Measurements from ENCODE around the gene FUT7. TPM values are rescaled to one million over a fixed set of nuclear protein-coding genes. Genes with fewer than 3 reads are reported as not detected.
A peak's percentile ranks its signal among the peaks of the same experiment; 100 is the strongest.

The FUT7 gene
- total RNA-seq, 3 donors from 2014 or later (not counting 1 experiment from before 2014, with no cell fraction given): 0.99 to 5.1 (median 3.9) TPM

GRCh38 chr9:136994888-136995230, 37.0 kb downstream of the FUT7 start:
- H3K27ac Mint-ChIP-seq: peak overlapping the region; percentile 97 to 99
- H3K9me3 ChIP-seq (ENCODE audit: control insufficient read depth, insufficient read depth, low read length): no peaks in the 10 kb centered on the region
- ATAC-seq: no peak
- peaks cover 16% of the 10 kb centered on the region for H3K36me3 ChIP-seq (ENCODE audit: control insufficient read depth, insufficient read depth, low read length)
- intact Hi-C loops (cut with micrococcal nuclease): loop anchor here (5.0 kb wide), 1 partner anchor 148 kb away; the partner anchor contains the start of gene PHPT1
- no peaks in the 10 kb centered on the region for H3K27me3 ChIP-seq (ENCODE audit: control insufficient read depth, insufficient read depth, low read length)
- H3K4me3 Mint-ChIP-seq: peak overlapping the region; percentile 73
- H3K4me3 ChIP-seq (ENCODE audit: low read length): peak overlapping the region; percentile 55
- 62% methylated on average over 40 of the region's 40 CpGs for WGBS (ENCODE audit: insufficient coverage)
- no peaks in the 10 kb centered on the region for H3K27me3 Mint-ChIP-seq (ENCODE audit: low read depth in 2 of 2)
- no peaks in the 10 kb centered on the region for H3K36me3 Mint-ChIP-seq
- no peaks in the 10 kb centered on the region for H3K9me3 Mint-ChIP-seq
- H3K4me1 ChIP-seq (ENCODE audit: control insufficient read depth, insufficient read depth, low read length): peaks cover 79% of the 10 kb centered on the region
- peak in 1 of 2 donors; percentile 26 for DNase-seq
- H3K27ac ChIP-seq (ENCODE audit: low read length): peak overlapping the region; percentile 96
- TF ChIP-seq CTCF (IDR thresholded peaks at IDR 0.05): no peak
- peaks cover 33 to 71% of the 10 kb centered on the region in 2 donors for H3K4me1 Mint-ChIP-seq

DNA sequence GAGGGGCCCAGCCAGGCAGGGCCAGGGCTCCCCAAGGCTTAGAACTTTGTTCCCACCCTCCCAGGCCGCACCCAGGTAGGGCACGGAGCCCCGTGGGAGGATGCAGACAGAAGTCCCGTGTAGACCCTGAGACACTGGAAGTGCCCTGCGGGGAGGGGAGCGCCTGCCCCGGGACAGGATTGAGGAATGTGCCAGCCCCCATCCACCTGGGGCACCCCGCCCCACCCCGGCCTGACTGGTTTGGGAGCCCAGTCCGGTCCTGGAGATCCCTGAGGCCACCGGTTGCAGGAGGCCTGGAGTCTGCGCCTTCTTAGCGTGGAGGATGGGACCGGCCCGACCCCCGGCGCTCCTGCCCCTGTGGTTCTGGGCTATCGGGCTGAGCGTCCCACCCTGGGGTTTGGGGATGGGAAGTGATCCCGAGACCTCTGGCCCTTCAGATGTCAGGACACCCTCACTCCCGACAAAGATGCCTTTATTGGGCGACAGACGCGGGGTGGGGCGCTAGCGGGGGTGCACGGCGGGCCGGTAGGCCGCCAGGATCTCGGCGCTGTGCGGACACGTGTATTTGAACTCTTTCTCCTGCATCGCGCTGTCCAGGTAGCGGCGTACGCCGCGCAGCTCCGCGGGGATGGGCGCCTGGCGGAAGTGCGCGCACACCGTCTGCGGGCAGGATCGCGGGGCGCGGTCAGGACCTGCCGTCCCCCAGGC, 37.6 kb downstream of the FUT7 start:
- WGBS (ENCODE audit: insufficient coverage): 81% methylated on average over 54 of the region's 54 CpGs

DNA sequence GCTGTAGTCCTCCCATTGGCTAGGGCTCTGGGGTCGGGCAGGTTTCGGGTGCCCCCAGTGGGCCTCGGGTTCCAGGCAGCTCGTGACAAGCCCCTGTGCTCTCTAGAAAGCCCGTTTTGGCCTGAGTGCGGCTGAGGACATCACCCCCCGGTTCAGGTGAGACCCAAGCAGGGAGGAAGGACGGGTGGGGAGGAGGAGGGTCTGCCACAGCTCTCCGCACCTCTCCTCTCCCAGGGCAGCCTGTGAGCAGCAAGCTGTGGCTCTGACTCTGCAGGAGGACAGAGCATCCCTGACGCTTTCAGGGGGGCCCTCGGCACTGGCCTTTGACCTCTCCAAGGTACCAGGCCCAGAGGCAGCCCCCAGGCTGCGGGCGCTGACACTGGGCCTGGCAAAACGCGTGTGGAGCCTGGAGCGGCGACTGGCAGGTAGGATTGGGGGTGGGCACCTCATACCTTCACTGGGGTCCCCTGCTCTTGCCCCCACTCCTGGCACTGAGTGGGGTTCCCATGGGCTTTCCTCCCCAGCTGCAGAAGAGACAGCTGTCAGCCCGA, 39.0 kb downstream of the FUT7 start:
- peak overlapping the region; percentile 81 for H3K4me3 ChIP-seq (ENCODE audit: low read length)
- DNase-seq (no peak), ATAC-seq (no peak)
- Mint-ChIP-seq H3K27ac (peak overlapping the region; percentile 92 to 96), H3K9me3 (no peaks in the 10 kb centered on the region), H3K4me3 (peak overlapping the region; percentile 88), H3K27me3 (ENCODE audit: low read depth in 2 of 2) (peaks cover 0 to 2% of the 10 kb centered on the region in 2 donors), H3K4me1 (peaks cover 21 to 58% of the 10 kb centered on the region in 2 donors), H3K36me3 (no peaks in the 10 kb centered on the region)
- intact Hi-C loops (cut with micrococcal nuclease): loop anchor here (1.0 to 2.0 kb wide), 3 partner anchors 15 to 111 kb away; no protein-coding TSS in a partner anchor
- H3K27ac ChIP-seq (ENCODE audit: low read length): peak overlapping the region; percentile 96
- H3K36me3 ChIP-seq (ENCODE audit: control insufficient read depth, insufficient read depth, low read length): peaks cover 16% of the 10 kb centered on the region
- H3K4me1 ChIP-seq (ENCODE audit: control insufficient read depth, insufficient read depth, low read length): peaks cover 60% of the 10 kb centered on the region
- no peaks in the 10 kb centered on the region for H3K27me3 ChIP-seq (ENCODE audit: control insufficient read depth, insufficient read depth, low read length)
- TF ChIP-seq CTCF (IDR thresholded peaks at IDR 0.05): no peak
- 34% methylated on average over 18 of the region's 18 CpGs for WGBS (ENCODE audit: insufficient coverage)
- no peaks in the 10 kb centered on the region for H3K9me3 ChIP-seq (ENCODE audit: control insufficient read depth, insufficient read depth, low read length)

More for the DNA sequence above, 37.6 kb downstream of the FUT7 start:
- DNase-seq (no peak), ATAC-seq (no peak)
- TF ChIP-seq CTCF (IDR thresholded peaks at IDR 0.05): no peak
- H3K36me3 ChIP-seq (ENCODE audit: control insufficient read depth, insufficient read depth, low read length): peaks cover 16% of the 10 kb centered on the region
- no peaks in the 10 kb centered on the region for H3K27me3 ChIP-seq (ENCODE audit: control insufficient read depth, insufficient read depth, low read length)
- H3K36me3 Mint-ChIP-seq: no peaks in the 10 kb centered on the region
- no peak overlapping the region for H3K27ac ChIP-seq (ENCODE audit: low read length)
- H3K4me1 ChIP-seq (ENCODE audit: control insufficient read depth, insufficient read depth, low read length): peaks cover 74% of the 10 kb centered on the region
- H3K27ac Mint-ChIP-seq: peak overlapping the region; percentile 92 to 96
- intact Hi-C loops (cut with micrococcal nuclease): no loop called here
- no peaks in the 10 kb centered on the region for H3K9me3 Mint-ChIP-seq
- H3K9me3 ChIP-seq (ENCODE audit: control insufficient read depth, insufficient read depth, low read length): no peaks in the 10 kb centered on the region
- no peak overlapping the region for H3K4me3 ChIP-seq (ENCODE audit: low read length)
- peak overlapping the region; percentile 88 for H3K4me3 Mint-ChIP-seq
- H3K27me3 Mint-ChIP-seq (ENCODE audit: low read depth in 2 of 2): no peaks in the 10 kb centered on the region
- peaks cover 32 to 70% of the 10 kb centered on the region in 2 donors for H3K4me1 Mint-ChIP-seq

Data from natural killer cell (primary cell).